Neuron (in vitro differentiated cells): Measurements from ENCODE around the gene GPC5.
"Not testable (repeated sequence)": the region's sequence is repeated elsewhere in the genome, so short reads cannot be mapped to it uniquely, and the experiment has no call there.

Source experiments
- H2AFZ ChIP-seq: one replicate; pipeline ENCODE4 v1.6.1; 2013; ENCODE audit warnings: low read depth, mild to moderate bottlenecking, inconsistent platforms, low read length, moderate library complexity
- H3K27me3 ChIP-seq: one replicate; pipeline ENCODE4 v1.6.1; 2013; ENCODE audit warnings: low read length; ENCODE audit not compliant: insufficient read depth
- H3K36me3 ChIP-seq: one replicate; pipeline ENCODE4 v1.6.1; 2013; ENCODE audit warnings: low read length; ENCODE audit not compliant: insufficient read depth
- H3K4me1 ChIP-seq: one replicate; pipeline ENCODE4 v1.6.1; 2013; ENCODE audit warnings: low read length; ENCODE audit not compliant: insufficient read depth
- H3K4me3 ChIP-seq: 2 replicates; pipeline ENCODE4 v1.5.1; 2013; ENCODE audit warnings: mild to moderate bottlenecking, low read length, moderate library complexity
- H3K9me3 ChIP-seq: one replicate; pipeline ENCODE4 v1.6.1; 2013; ENCODE audit warnings: low read length

The GPC5 gene

GRCh38 chr13:91383836-91384235 lies 14.6 kb upstream of the GPC5 start:
- Histone ChIP-seq H3K4me3 (no peak overlapping the region), H3K9me3 (no peaks in the 10 kb centered on the region), H3K27me3 (peaks cover 3% of the 10 kb centered on the region), H3K36me3 (no peaks in the 10 kb centered on the region), H3K4me1 (no peaks in the 10 kb centered on the region), H2AFZ (no peak overlapping the region)

- Histone ChIP-seq H3K4me3 (no peak overlapping the region), H3K27me3 (peaks cover 3% of the 10 kb centered on the region), H3K36me3 (no peaks in the 10 kb centered on the region), H3K9me3 (no peaks in the 10 kb centered on the region), H3K4me1 (no peaks in the 10 kb centered on the region), H2AFZ (no peak overlapping the region)
Measured at GRCh38 chr13:91384896-91385295, 13.5 kb upstream of the GPC5 start.

- Histone ChIP-seq H2AFZ (no peak overlapping the region), H3K27me3 (peaks cover 9% of the 10 kb centered on the region), H3K4me1 (no peaks in the 10 kb centered on the region), H3K36me3 (no peaks in the 10 kb centered on the region), H3K9me3 (no peaks in the 10 kb centered on the region), H3K4me3 (no peak overlapping the region)
Measured at GRCh38 chr13:91389186-91389585, 9.2 kb upstream of the GPC5 start.

GRCh38 chr13:91397595-91397994 lies 826 bp upstream of the GPC5 start:
- Histone ChIP-seq H2AFZ (no peak overlapping the region), H3K36me3 (no peaks in the 10 kb centered on the region), H3K9me3 (no peaks in the 10 kb centered on the region), H3K27me3 (peaks cover 46% of the 10 kb centered on the region), H3K4me3 (no peak overlapping the region), H3K4me1 (no peaks in the 10 kb centered on the region)

- H3K9me3 ChIP-seq: no peaks in the 10 kb centered on the region
- H2AFZ ChIP-seq: peak overlapping the region; percentile 63
- H3K4me3 ChIP-seq: peak overlapping the region; percentile 49
- peaks cover 46% of the 10 kb centered on the region for H3K27me3 ChIP-seq
- no peaks in the 10 kb centered on the region for H3K36me3 ChIP-seq
- no peaks in the 10 kb centered on the region for H3K4me1 ChIP-seq
Measured at GRCh38 chr13:91399189-91400062, 1.0 kb downstream of the GPC5 start.

- Histone ChIP-seq H3K4me3 (no peak overlapping the region), H3K27me3 (peaks cover 44% of the 10 kb centered on the region), H3K36me3 (no peaks in the 10 kb centered on the region), H2AFZ (no peak overlapping the region), H3K4me1 (no peaks in the 10 kb centered on the region), H3K9me3 (no peaks in the 10 kb centered on the region)
Measured at GRCh38 chr13:91400063-91400399, 1.6 kb downstream of the GPC5 start.

DNA sequence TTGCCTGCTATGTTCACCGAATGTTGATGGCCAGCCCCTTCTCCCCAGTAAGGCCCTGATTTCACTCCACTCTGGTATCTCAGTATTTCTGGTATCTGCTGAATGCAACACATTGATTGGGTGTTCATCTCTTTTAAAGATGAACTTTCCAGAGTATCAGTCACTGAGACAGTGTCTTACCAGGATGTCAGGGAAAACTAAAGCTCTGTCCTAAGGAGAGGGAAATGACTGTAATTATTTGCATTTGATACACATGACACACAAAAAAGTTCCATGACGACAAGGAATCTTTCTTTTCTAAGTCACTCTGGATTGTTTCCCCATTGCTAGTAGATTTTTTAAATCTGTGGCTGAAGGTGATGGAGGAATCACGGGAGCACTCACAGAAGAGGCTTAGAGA lies 2.2 kb downstream of the GPC5 start:
- H3K4me3 ChIP-seq: no peak overlapping the region
- no peaks in the 10 kb centered on the region for H3K9me3 ChIP-seq
- no peaks in the 10 kb centered on the region for H3K36me3 ChIP-seq
- peaks cover 44% of the 10 kb centered on the region for H3K27me3 ChIP-seq
- H2AFZ ChIP-seq: no peak overlapping the region
- no peaks in the 10 kb centered on the region for H3K4me1 ChIP-seq

- Histone ChIP-seq H3K27me3 (peaks cover 35% of the 10 kb centered on the region), H3K4me3 (no peak overlapping the region), H2AFZ (no peak overlapping the region), H3K4me1 (no peaks in the 10 kb centered on the region), H3K9me3 (no peaks in the 10 kb centered on the region), H3K36me3 (no peaks in the 10 kb centered on the region)
Measured at GRCh38 chr13:91401920-91402319, 3.5 kb downstream of the GPC5 start.

GRCh38 chr13:91405240-91405639 lies 6.8 kb downstream of the GPC5 start:
- peaks cover 10% of the 10 kb centered on the region for H3K27me3 ChIP-seq
- no peaks in the 10 kb centered on the region for H3K4me1 ChIP-seq
- H3K4me3 ChIP-seq: no peak overlapping the region
- H3K9me3 ChIP-seq: no peaks in the 10 kb centered on the region
- H3K36me3 ChIP-seq: no peaks in the 10 kb centered on the region
- H2AFZ ChIP-seq: no peak overlapping the region

DNA sequence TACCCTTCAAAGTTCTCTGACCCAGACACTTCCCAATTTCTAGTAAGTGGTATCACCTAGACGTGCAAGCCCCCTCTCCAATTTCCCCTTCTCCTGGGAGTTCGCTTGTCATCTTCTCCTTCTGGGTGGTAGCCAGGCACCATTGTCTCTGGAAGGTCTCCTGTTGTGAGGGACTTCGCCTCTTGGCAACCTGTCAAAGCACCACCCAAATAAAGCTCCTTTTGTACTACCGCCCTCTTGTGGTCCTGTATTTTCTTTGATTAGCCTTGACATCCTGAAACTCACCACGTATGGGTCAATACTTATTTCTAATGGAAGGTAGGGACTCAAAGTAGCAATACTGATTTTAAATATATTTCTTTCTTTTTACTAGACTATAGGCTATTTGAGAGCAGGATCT lies 8.2 kb downstream of the GPC5 start:
- no peaks in the 10 kb centered on the region for H3K36me3 ChIP-seq
- H3K27me3 ChIP-seq: no peaks in the 10 kb centered on the region
- no peaks in the 10 kb centered on the region for H3K9me3 ChIP-seq
- no peaks in the 10 kb centered on the region for H3K4me1 ChIP-seq
- H2AFZ ChIP-seq: no peak overlapping the region
- no peak overlapping the region for H3K4me3 ChIP-seq

DNA sequence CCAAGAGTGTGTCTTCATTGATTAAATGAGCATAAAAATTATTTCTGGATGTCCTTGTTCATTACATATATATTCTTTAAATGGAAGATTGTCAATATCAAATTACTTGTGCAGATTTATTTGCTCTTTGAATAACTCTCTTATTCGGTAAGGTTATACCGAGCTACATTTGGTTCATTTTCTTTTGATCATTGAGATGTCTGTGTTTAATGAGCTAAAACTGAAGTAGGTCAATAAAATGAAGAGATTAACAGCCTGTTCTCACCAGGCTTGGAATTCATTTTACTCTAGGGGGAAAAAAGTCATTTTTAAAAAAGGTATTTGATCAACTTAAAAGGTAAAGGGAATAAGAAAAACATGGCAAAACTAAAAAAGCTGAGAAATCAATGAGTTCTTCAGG lies 10.6 kb downstream of the GPC5 start:
- H3K4me1 ChIP-seq: no peaks in the 10 kb centered on the region
- no peaks in the 10 kb centered on the region for H3K36me3 ChIP-seq
- no peak overlapping the region for H3K4me3 ChIP-seq
- no peaks in the 10 kb centered on the region for H3K27me3 ChIP-seq
- H2AFZ ChIP-seq: no peak overlapping the region
- H3K9me3 ChIP-seq: no peaks in the 10 kb centered on the region

GRCh38 chr13:91416579-91416978 lies 18.2 kb downstream of the GPC5 start:
- H3K9me3 ChIP-seq, H3K36me3 ChIP-seq, H3K4me3 ChIP-seq, H3K4me1 ChIP-seq, H2AFZ ChIP-seq, H3K27me3 ChIP-seq: not testable (repeated sequence)

DNA sequence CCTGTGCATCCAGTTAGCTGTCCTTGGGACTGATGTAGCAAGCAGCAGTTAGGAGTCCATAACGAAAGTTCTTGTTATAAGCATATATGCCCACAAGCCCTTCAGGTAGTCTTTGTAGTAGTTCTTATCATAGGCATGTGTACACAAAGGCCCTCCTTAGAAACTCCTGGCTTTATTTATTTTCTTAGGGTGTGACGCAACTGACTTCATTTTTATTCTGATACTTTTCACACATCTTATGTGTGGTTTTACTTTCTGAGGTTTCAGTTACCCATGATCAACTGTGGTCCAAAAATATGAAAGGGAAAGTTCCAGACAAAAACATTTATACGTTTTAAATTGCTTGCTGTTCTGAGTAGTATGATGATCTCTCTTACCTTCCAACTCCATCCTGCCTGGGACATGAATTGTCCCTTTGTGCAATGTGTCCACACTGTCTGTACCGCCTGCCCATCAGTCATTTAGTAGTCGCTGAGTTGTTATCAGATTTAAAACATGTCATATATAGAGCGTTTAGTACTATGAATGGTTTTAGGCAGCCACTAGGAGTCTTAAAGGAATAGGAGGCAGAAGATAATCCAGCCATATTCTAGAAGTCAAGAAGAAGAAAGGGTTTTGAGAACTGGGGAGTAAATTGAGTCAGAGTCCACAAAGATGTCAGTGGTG lies 19.4 kb downstream of the GPC5 start:
- no peaks in the 10 kb centered on the region for H3K27me3 ChIP-seq

More for the DNA sequence above, 19.4 kb downstream of the GPC5 start:
- no peaks in the 10 kb centered on the region for H3K36me3 ChIP-seq
- H3K4me3 ChIP-seq: no peak overlapping the region
- H3K9me3 ChIP-seq: no peaks in the 10 kb centered on the region
- H3K4me1 ChIP-seq: no peaks in the 10 kb centered on the region
- no peak overlapping the region for H2AFZ ChIP-seq
